ENCODE measurements around the gene NDUFA7.

Gene NDUFA7

GRCh38 chr19:8261347-8261746 is 59.8 kb downstream of the NDUFA7 start:
- no peak for DNase-seq

Measured in NCI-H524 (cell line).